Esophagus muscularis mucosa (tissue), 4 donors: Measurements from ENCODE around the gene PLCB2. TPM values are rescaled to one million over a fixed set of nuclear protein-coding genes. Genes with fewer than 3 reads are reported as not detected.
A peak's percentile ranks its signal among the peaks of the same experiment; 100 is the strongest.

ENCODE experiments used
- DNase-seq: peaks from one replicate; pipeline ENCODE4 v3.0.0-alpha.2; 2017; ENCODE audit errors: extremely low spot score
- H3K27ac ChIP-seq, 4 donors: fragments of 200-600 bp; sonication (generic); replicated peaks in 1 of 4; 1 replicate in 3 of 4; 2 replicates in 1 of 4; pipeline ENCODE4 v1.5.1; 2016 to 2019; ENCODE audit warnings: mild to moderate bottlenecking in 1 of 4
- H3K27me3 ChIP-seq, 4 donors: fragments of 200-600 bp; sonication (generic); one replicate each; pipeline versions ENCODE4 v1.5.1 to v1.6.0; 2016 to 2019
- H3K36me3 ChIP-seq, 4 donors: fragments of 200-600 bp; sonication (generic); one replicate each; pipeline ENCODE4 v1.5.1; 2016 to 2019
- H3K4me1 ChIP-seq, 4 donors: fragments of 200-600 bp; sonication (generic); one replicate each; pipeline ENCODE4 v1.5.1; 2016 to 2019
- H3K4me3 ChIP-seq, 4 donors: fragments of 200-600 bp; sonication (generic); 1 replicate in 2 of 4; 2 replicates in 2 of 4; pipeline ENCODE4 v1.5.1; 2016 to 2019; ENCODE audit warnings: mild to moderate bottlenecking in 4 of 4, moderate library complexity in 1 of 4
- H3K9me3 ChIP-seq, 4 donors: fragments of 200-600 bp; sonication (generic); 1 replicate in 3 of 4; 2 replicates in 1 of 4; pipeline ENCODE4 v1.5.1; 2016 to 2019
- CTCF ChIP-seq, 3 experiments: fragments of 200-600 bp in 2 of 3; fragments of 450-650 bp in 1 of 3; sonication (generic) in 2 of 3; IDR thresholded peaks; one replicate each; pipeline ENCODE4 v1.5.1; 2017 to 2019; ENCODE audit warnings: antibody characterized with exemption in 3 of 3, mild to moderate bottlenecking in 2 of 3, moderate library complexity in 1 of 3
- EP300 ChIP-seq: sonication (generic); formaldehyde crosslinking; IDR thresholded peaks from one replicate; pipeline ENCODE4 v1.6.1; 2017; ENCODE audit warnings: antibody characterized with exemption
- POLR2A ChIP-seq: fragments of 450-650 bp; IDR thresholded peaks from one replicate; pipeline ENCODE4 v1.6.1; 2017; ENCODE audit warnings: antibody characterized with exemption, moderate library complexity, mild to moderate bottlenecking, low read depth
- POLR2AphosphoS5 ChIP-seq, 2 donors: sonication (generic); formaldehyde crosslinking; IDR thresholded peaks; one replicate each; pipeline ENCODE4 v1.6.1; 2017; ENCODE audit warnings: antibody characterized with exemption in 2 of 2
- WGBS: methylation state at CpG from one replicate; pipeline ENCODE4 v1.1.5; 2018; 5-methylcytosine and 5-hydroxymethylcytosine counted together
- intact Hi-C: fragments of 100-400 bp; cut with DNase I; formaldehyde crosslinking; loops from one replicate; pipeline ENCODE4 v1.15.1; 2023
- total RNA-seq, 4 donors: library from RNA; depleted of rRNA; stranded (reverse); fragments of >200 nt; gene quantifications; one replicate each; pipeline versions ENCODE4 v1.1.0 to v1.2.1, GENCODE V29; 2016

The PLCB2 gene
- total RNA-seq, 4 donors from 2014 or later = 5.8 to 13.3 (median 9.7) TPM

DNA sequence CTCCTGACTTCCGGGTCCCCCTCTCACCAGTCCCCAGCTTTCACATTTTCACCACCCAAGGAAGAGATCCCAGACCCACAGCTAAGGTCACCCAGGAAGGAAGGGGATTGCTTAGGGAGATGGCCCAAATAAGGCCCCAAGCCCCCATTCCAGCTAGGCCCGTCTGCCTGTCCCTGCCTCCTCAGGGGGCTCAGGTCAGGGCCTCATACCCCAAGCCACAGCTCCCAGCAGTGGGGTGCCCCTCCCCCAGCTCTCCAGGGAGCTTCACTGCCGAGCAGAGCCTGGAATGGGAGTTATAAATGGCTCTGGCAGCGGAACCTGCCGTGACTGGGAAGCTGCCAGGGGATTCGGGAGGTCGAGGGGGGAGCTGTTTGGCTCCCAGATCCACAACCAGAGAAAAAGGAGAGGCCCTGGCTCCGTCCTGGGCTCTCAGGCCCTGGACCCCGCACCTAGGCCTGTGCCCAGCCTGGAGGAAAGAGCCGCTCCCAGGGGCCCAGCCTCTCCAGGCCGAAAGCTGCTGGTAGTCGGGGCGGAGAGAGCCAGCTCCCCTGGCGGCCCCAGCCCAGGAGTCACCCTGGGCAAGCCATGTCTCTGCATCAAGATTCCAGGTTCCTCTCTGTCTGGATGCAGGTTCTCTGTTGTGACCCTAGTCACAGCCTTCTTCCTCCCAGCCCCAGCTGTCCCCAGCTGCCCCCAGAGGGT is 32.5 kb upstream of the PLCB2 start:
- H3K9me3 ChIP-seq = no peaks in the 10 kb centered on the region
- H3K27me3 ChIP-seq = no peaks in the 10 kb centered on the region
- TF ChIP-seq EP300 = peak; percentile 51
- peak in 1 of 2 donors; percentile 85 for TF ChIP-seq POLR2AphosphoS5 (IDR thresholded peaks at IDR 0.05)
- TF ChIP-seq POLR2A = no peak
- TF ChIP-seq CTCF (IDR thresholded peaks at IDR 0.05) = peak in 1 of 3 experiments; percentile 14
- peak overlapping the region; percentile 56 to 65 (median 64) for H3K4me3 ChIP-seq
- no peak for DNase-seq
- peak overlapping the region; percentile 96 to 98 (median 98) for H3K27ac ChIP-seq
- 3% methylated on average over 6 of the region's 14 CpGs for WGBS
- peaks cover 8 to 31% (median 22%) of the 10 kb centered on the region in 4 donors for H3K36me3 ChIP-seq
- H3K4me1 ChIP-seq = peaks cover 93 to 99% (median 98%) of the 10 kb centered on the region in 4 donors
- intact Hi-C loops = no loop called here

DNA sequence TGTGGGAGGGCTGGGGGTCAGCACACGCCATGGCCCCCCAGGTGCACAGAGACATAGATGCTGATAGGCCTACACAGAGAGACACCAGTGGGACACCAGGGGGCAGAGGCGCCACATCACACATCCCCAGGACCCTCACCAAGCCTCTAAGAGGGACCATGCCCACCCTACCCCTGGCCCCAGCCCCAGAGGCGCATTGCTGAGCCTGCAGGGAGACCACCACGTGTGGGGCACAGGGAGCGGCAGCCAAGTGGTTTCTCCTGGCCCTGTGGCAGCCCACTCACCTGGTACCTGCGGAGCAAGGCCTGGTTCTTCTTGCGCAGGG is 31.8 kb upstream of the PLCB2 start:
- Histone ChIP-seq H3K4me1 (peaks cover 94 to 100% (median 98%) of the 10 kb centered on the region in 4 donors), H3K27ac (peak overlapping the region; percentile 96 to 98 (median 98)), H3K9me3 (no peaks in the 10 kb centered on the region), H3K4me3 (peak overlapping the region; percentile 56 to 65 (median 64)), H3K27me3 (no peaks in the 10 kb centered on the region), H3K36me3 (peaks cover 8 to 36% (median 26%) of the 10 kb centered on the region in 4 donors)
- 45% methylated on average over 2 of the region's 7 CpGs for WGBS
- intact Hi-C loops = loop anchor here (2.0 kb wide), 1 partner anchor 17 kb away; the partner anchor contains the start of gene INAFM2
- TF ChIP-seq CTCF (IDR thresholded peaks at IDR 0.05) (peak in 1 of 3 experiments; percentile 9), EP300 (no peak)
- DNase-seq = no peak

- no peaks in the 10 kb centered on the region for H3K9me3 ChIP-seq
- peaks cover 94 to 100% (median 98%) of the 10 kb centered on the region in 4 donors for H3K4me1 ChIP-seq
- 62% methylated on average over 7 of the region's 11 CpGs for WGBS
- DNase-seq = no peak
- H3K27me3 ChIP-seq = no peaks in the 10 kb centered on the region
- peak overlapping the region; percentile 96 to 98 (median 98) for H3K27ac ChIP-seq
- intact Hi-C loops = loop anchor here (2.0 kb wide), 1 partner anchor 16 kb away; the partner anchor contains the start of gene INAFM2
- H3K36me3 ChIP-seq = peaks cover 8 to 36% (median 26%) of the 10 kb centered on the region in 4 donors
- TF ChIP-seq POLR2AphosphoS5 (IDR thresholded peaks at IDR 0.05) (peak; percentile 68 to 92), POLR2A (no peak), EP300 (no peak)
- peak overlapping the region; percentile 56 to 65 (median 64) for H3K4me3 ChIP-seq
These were observed 31.3 kb upstream of the PLCB2 start for GRCh38 chr15:40338921-40339620.

- Histone ChIP-seq H3K4me1 (peaks cover 94 to 100% (median 98%) of the 10 kb centered on the region in 4 donors), H3K27ac (peak overlapping the region; percentile 96 to 98 (median 98)), H3K36me3 (peaks cover 8 to 36% (median 26%) of the 10 kb centered on the region in 4 donors), H3K27me3 (no peaks in the 10 kb centered on the region), H3K9me3 (no peaks in the 10 kb centered on the region), H3K4me3 (peak overlapping the region; percentile 56 to 65 (median 64))
- 31% methylated on average over 11 of the region's 11 CpGs for WGBS
- intact Hi-C loops = loop anchor here (2.0 kb wide), 1 partner anchor 15 kb away; the partner anchor contains the start of gene INAFM2
- peak in 1 of 2 donors; percentile 38 for TF ChIP-seq POLR2AphosphoS5 (IDR thresholded peaks at IDR 0.05)
- TF ChIP-seq CTCF (IDR thresholded peaks at IDR 0.05) = peak; percentile 66 to 79 (median 67)
- TF ChIP-seq EP300 = no peak
- no peak for DNase-seq
These were observed 30.4 kb upstream of the PLCB2 start for GRCh38 chr15:40338041-40338657.
